ENCODE measurements around the gene GNA12. TPM values are rescaled to one million over a fixed set of nuclear protein-coding genes. Genes with fewer than 3 reads are reported as not detected.

Gene GNA12
- total RNA-seq, 4 donors from 2014 or later = 23.3 to 30.5 (median 28.7) TPM

DNA sequence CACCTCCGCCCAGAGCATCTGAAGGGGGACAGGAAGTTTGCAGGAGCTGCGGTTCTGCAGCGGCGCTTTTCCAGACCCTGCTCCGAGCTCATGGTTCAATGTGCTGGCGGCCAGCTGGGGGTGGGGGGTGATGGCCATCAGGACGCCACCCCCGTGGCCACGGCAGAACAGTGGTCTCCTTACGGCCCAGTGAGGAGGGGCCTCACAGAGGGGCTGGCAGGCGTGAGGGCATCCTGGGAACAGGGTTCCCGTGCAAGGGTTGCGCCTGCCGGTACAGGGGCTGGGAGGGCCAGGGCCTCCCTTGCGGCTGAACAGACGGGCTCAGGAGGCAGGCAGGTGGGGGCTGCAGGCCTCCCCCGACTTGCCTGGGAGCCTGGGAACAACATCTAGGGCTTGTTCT is 39.0 kb upstream of the GNA12 start:
- TF ChIP-seq, protein P1, sequence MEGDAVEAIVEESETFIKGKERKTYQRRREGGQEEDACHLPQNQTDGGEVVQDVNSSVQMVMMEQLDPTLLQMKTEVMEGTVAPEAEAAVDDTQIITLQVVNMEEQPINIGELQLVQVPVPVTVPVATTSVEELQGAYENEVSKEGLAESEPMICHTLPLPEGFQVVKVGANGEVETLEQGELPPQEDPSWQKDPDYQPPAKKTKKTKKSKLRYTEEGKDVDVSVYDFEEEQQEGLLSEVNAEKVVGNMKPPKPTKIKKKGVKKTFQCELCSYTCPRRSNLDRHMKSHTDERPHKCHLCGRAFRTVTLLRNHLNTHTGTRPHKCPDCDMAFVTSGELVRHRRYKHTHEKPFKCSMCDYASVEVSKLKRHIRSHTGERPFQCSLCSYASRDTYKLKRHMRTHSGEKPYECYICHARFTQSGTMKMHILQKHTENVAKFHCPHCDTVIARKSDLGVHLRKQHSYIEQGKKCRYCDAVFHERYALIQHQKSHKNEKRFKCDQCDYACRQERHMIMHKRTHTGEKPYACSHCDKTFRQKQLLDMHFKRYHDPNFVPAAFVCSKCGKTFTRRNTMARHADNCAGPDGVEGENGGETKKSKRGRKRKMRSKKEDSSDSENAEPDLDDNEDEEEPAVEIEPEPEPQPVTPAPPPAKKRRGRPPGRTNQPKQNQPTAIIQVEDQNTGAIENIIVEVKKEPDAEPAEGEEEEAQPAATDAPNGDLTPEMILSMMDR (IDR thresholded peaks at IDR 0.05; ENCODE audit: low read depth) = no peak

DNA sequence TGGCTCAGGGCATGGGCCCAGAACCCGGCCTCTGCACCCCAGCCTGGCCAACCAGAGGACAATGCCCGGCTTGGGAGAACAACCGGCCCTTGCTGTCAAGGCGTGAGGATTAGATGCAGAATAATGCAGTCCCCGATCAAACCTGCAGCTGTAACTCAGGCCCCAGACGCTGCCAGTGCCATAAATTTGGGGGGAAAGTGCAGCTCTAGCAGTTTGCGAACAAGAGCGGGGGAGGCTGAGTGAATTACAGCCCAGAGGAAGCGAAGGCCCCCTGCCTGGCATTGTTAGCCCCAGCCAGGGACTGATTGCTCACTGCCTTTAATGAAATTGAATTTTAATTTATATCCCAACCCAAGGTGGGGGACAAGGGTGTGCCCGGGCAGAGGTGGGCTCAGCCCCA is 38.0 kb upstream of the GNA12 start:
- TF ChIP-seq, protein P1 (IDR thresholded peaks at IDR 0.05; ENCODE audit: low read depth) = no peak

- TF ChIP-seq, protein P1 (IDR thresholded peaks at IDR 0.05; ENCODE audit: low read depth) = no peak
Observed at GRCh38 chr7:2880874-2881533, 36.9 kb upstream of the GNA12 start.

DNA sequence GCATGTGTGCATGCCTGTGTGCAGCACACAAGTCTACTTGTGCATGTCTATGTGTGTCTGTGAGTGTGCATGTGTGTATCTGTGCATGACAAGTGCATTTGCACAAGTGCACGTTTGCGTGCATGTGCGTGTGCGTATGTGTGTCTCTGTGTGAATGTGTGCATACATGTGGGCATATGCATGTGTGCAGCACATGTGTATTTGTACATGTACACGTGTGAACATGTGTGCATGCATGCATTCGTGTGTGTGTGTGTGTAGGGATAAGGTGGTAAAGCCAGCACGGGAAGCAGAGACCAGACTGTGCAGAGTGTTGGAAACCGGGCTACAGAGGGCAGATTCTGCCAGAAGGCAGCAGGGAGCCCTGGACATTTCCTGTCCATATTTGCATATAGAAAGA is 35.9 kb upstream of the GNA12 start:
- TF ChIP-seq, protein P1 (IDR thresholded peaks at IDR 0.05; ENCODE audit: low read depth) = no peak

DNA sequence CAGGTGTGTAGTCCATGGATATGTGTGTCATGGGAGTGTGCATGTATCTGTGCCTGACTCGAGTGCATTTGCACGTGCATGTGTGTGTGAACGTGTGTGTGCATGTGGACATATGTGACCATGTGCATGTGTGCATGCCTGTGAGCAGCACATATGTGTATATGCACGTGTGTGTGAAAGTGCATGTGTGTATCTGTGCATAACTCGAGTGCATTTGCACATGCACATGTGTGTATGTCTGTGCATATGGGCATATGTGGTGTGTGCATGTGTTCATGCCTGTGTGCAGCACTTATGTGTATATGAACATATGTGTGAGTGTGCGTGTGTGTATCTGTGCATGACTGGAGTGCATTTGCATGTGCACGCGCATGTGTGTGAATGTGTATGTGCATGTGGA is 35.2 kb upstream of the GNA12 start:
- TF ChIP-seq, protein P1 (IDR thresholded peaks at IDR 0.05; ENCODE audit: low read depth) = no peak

GRCh38 chr7:2878306-2878705 is 34.2 kb upstream of the GNA12 start:
- TF ChIP-seq, protein P1 (IDR thresholded peaks at IDR 0.05; ENCODE audit: low read depth) = no peak

- TF ChIP-seq, protein P1 (IDR thresholded peaks at IDR 0.05; ENCODE audit: low read depth) = no peak
Observed at GRCh38 chr7:2876031-2876731, 32.1 kb upstream of the GNA12 start.
